Neuron (in vitro differentiated cells): Measurements from ENCODE around the gene PGAP6.
"Not testable (repeated sequence)": the region's sequence is repeated elsewhere in the genome, so short reads cannot be mapped to it uniquely, and the experiment has no call there.

Source experiments
- H2AFZ ChIP-seq: one replicate; pipeline ENCODE4 v1.6.1; 2013; ENCODE audit warnings: low read depth, mild to moderate bottlenecking, inconsistent platforms, low read length, moderate library complexity
- H3K27me3 ChIP-seq: one replicate; pipeline ENCODE4 v1.6.1; 2013; ENCODE audit warnings: low read length; ENCODE audit not compliant: insufficient read depth
- H3K36me3 ChIP-seq: one replicate; pipeline ENCODE4 v1.6.1; 2013; ENCODE audit warnings: low read length; ENCODE audit not compliant: insufficient read depth
- H3K4me1 ChIP-seq: one replicate; pipeline ENCODE4 v1.6.1; 2013; ENCODE audit warnings: low read length; ENCODE audit not compliant: insufficient read depth
- H3K4me3 ChIP-seq: 2 replicates; pipeline ENCODE4 v1.5.1; 2013; ENCODE audit warnings: mild to moderate bottlenecking, low read length, moderate library complexity
- H3K9me3 ChIP-seq: one replicate; pipeline ENCODE4 v1.6.1; 2013; ENCODE audit warnings: low read length

PGAP6 gene

DNA sequence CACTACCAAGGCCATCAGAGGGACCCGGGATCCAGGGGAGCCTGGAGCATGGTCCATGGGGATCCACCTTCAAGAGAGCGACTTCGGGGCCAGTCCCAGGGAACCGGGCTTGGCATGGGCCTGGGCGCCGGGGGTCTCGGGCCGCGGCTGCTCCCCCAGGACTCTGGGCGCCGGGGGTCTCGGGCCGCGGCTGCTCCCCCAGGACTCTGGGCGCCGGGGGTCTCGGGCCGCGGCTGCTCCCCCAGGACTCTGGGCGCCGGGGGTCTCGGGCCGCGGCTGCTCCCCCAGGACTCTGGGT lies 19.1 kb downstream of the PGAP6 start:
- not testable (repeated sequence) for H2AFZ ChIP-seq, H3K9me3 ChIP-seq, H3K4me3 ChIP-seq, H3K4me1 ChIP-seq, H3K27me3 ChIP-seq
- H3K36me3 ChIP-seq, result peaks cover 12% of the 10 kb centered on the region

DNA sequence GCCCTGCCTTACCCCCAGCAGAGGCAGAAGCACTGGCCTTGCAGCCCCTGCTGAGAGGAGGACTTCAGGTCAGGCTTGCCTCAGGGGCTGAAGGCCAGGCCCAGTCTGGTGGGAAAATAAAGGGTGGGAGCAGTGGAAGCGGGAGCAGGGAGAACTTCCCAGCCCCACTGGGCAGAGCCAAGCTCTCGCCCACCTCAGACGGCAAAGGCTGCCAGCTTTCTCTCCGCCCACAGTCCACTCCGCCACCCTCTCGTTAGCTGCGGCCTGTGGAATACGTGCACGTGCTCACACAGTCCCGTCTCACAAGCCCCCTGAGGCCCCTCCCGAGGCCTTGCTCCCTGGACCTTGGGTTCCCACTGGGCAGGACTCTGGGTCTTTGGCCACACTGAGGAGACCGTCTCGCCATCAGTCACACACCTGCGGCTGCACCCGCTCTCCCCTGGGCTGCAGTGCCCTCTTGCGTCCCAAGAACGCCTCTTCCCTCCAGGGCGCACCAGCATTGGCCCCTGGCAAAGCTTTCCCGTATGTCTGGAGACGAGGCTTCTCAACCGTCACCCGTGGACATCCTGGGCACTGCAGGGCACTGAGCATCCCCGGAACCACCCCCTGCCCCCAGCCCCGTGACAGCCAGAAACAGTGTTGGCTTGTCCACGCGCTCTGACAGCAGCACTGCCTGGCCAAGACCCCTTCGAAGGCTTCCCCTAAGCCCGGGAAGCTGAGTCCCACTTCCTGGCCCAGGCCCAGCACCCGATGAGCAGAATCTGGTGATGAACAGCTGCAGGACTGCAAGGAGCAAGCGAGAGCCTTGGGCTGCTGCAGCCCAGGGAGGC lies 19.7 kb downstream of the PGAP6 start:
- H3K4me3 ChIP-seq, result no peak overlapping the region
- peaks cover 6% of the 10 kb centered on the region for H3K4me1 ChIP-seq
- no peaks in the 10 kb centered on the region for H3K9me3 ChIP-seq
- no peaks in the 10 kb centered on the region for H3K27me3 ChIP-seq
- H3K36me3 ChIP-seq, result peaks cover 7% of the 10 kb centered on the region
- H2AFZ ChIP-seq, result no peak overlapping the region

DNA sequence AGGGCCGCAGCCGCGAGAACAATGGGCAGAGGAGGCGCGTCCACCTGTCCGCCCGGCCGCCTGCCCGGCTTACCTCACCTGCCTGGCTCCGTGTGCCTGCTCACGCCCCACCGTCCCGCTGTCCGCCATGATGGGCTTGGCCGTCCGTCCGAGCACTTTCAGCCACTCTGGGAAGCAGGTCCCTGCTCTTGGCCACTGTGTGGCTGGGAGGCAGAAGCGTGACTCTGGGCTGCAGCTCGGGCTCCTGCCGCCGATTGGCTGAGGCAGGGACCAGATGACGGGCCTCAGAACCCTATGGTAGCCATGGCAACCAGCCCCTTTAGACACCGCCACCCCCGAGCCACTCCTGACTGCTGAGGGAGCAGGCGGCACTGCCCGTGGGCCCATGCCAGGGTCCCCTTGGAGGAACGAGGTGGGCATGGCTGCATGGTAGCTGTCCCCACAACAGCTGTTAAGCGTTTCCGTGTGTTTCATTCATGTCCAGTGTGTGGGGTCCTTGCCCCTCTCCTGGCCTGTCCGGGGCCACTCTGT lies 20.4 kb downstream of the PGAP6 start:
- Histone ChIP-seq H3K4me3 (no peak overlapping the region), H2AFZ (no peak overlapping the region), H3K4me1 (peaks cover 6% of the 10 kb centered on the region), H3K27me3 (no peaks in the 10 kb centered on the region), H3K9me3 (no peaks in the 10 kb centered on the region), H3K36me3 (no peaks in the 10 kb centered on the region)

DNA sequence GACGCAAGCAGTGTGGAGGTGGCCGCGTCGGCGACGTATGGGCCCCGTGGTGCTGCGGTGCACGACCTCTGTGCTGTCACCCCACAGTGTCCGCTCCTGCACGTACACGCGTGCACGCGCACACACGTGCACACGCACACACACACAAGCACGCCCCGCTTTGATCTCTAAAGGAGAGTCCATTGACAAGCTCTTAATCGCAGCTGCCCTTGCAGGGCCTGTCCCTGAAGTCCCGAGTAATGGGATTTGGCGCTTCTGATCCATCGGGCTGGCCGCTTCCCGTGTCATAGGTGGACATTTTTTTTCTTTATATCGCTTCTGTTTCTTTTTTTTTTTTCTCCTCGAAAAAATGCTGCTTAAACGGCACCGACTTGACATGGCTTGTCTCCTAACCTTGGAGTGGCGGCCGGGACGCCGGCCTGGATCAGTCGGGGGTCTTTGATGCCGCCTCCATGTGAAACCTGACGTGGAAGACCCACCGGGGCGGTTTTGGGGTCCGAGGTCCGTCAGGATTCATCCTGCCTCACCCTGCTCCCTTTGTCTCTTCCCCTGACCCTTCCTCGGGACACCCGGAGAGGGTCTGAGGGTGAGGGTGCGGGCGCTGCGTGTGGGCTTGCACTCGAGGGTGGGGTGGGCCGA lies 21.0 kb downstream of the PGAP6 start:
- Histone ChIP-seq H2AFZ (no peak overlapping the region), H3K36me3 (no peaks in the 10 kb centered on the region), H3K27me3 (no peaks in the 10 kb centered on the region), H3K4me3 (no peak overlapping the region), H3K9me3 (no peaks in the 10 kb centered on the region), H3K4me1 (peaks cover 6% of the 10 kb centered on the region)

DNA sequence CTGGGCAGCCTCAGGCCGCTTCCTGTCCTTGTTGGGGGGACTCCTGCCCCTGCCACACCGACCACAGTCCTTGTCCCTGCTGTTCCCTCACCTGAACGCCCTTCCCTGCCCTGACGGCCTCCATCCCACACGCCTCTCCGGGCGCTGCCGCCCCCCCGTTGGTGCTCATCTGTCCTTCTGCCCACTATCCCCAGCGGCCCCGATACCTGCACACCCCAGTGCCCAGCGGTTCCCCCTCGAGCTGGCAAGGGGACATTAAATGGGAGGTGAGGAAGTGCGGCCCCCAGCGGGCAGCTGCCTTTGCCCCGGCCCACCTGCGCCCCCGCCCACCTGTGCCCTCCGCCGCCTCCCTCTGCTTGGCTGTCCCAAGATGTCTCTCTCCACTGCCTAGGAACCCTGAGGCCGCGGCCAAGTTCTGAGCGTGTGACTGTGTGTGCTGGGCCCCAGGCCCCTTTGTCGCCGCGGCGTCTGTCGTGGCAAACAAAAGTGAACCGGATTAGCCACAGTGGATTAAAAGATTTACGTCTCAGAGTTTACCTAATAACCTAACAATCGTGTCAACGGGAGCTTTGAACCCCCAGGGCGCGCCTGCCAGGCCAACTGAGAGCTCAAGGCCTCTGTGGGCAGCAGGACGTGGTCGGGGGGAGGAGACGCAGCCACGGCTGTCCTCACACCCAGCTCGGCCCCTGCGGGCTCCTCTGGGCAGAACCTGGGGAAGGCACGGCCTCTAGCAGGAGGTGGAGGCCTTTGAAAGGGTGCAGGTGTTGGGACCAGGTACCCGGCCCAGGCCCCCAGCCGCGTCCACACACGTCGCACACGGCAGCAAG lies 21.7 kb downstream of the PGAP6 start:
- H3K27me3 ChIP-seq, result no peaks in the 10 kb centered on the region
- no peaks in the 10 kb centered on the region for H3K36me3 ChIP-seq
- H3K4me3 ChIP-seq, result no peak overlapping the region
- H3K9me3 ChIP-seq, result no peaks in the 10 kb centered on the region
- H2AFZ ChIP-seq, result no peak overlapping the region
- peaks cover 6% of the 10 kb centered on the region for H3K4me1 ChIP-seq

DNA sequence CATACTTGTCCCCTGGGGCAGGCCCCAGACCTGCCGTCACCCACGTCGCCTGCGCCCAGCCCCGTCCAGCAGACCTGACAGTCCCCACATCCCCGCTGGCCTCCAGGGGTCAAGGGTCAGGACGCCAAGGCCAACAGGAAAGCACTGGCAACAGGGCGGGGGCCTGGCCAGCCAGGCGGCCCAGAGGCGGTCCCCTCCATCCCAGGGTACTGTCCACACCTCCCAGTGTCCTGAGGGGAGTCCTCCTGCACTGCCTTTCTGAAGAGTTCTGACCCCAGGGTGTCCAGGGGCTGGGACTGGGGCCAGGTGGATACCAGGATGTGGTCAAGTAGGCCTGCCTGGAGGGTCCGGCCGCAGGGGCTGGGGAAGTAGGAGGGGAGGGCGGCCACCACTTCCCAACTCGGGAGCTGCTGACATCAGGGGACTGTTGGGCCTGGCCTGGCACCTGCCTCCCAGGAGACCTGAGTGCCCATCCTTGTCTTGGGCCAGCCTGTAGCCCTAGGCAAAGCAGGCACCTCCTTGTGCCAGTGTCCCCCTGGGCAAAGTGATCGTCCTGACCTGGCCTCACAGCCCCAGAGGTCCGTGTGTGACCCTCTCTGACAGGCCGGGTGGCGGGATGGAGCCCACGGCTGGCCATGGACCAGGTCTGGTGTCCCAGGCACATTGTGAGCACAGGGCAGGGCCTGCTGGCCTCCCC lies 22.6 kb downstream of the PGAP6 start:
- H3K9me3 ChIP-seq, result no peaks in the 10 kb centered on the region
- no peaks in the 10 kb centered on the region for H3K27me3 ChIP-seq
- H3K4me1 ChIP-seq, result peaks cover 6% of the 10 kb centered on the region
- H3K36me3 ChIP-seq, result no peaks in the 10 kb centered on the region
- no peak overlapping the region for H3K4me3 ChIP-seq
- no peak overlapping the region for H2AFZ ChIP-seq

DNA sequence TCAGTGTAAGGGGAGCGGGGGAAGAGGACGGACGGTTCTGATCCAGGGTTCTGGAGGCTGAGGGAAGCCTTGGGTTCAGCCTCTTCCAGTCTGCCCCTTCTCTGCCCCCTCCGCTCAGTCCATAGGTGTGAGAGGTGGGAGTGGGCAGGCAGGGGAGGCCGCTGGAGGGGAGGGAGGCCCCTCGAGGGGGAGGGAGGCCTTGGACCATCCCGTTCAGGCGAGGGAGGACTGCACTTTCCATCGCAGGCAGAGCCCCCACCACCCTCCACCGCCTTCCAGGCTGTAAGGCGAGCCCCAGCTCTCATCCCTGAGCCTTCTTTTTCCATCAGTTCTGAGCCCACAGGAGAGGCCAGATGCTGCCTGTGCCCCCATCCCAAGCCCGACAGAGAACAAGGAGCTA lies 25.0 kb downstream of the PGAP6 start:
- no peaks in the 10 kb centered on the region for H3K9me3 ChIP-seq
- H3K4me1 ChIP-seq, result no peaks in the 10 kb centered on the region
- no peak overlapping the region for H2AFZ ChIP-seq
- H3K27me3 ChIP-seq, result no peaks in the 10 kb centered on the region
- H3K4me3 ChIP-seq, result no peak overlapping the region
- H3K36me3 ChIP-seq, result no peaks in the 10 kb centered on the region

DNA sequence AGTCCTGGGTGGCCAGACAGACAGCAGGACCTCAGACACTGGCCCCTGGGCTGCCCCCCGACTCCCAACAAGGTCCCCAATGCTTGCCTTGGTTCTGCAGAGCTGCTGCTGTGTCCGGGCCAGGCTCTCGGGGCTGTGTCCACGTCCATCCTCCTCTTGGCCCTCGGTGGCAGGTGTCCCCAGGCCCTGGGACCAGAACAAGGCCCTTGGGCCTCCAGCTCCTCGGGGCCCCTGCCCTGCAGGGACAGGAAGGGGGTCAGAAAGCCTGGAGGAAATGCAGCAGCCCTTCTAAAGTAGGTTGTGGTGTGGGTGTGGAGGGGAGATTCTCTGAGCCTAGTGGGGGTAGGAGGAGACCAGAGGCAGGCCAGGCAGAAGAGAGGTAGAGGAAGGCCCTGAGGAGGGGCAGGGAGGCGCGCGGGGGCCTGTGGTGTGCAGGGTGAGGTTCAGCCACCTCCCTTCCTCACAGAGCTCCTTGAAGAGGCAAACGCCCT lies 26.8 kb downstream of the PGAP6 start:
- Histone ChIP-seq H3K9me3 (no peaks in the 10 kb centered on the region), H2AFZ (no peak overlapping the region), H3K4me1 (peaks cover 4% of the 10 kb centered on the region), H3K4me3 (no peak overlapping the region), H3K27me3 (no peaks in the 10 kb centered on the region), H3K36me3 (peaks cover 6% of the 10 kb centered on the region)

DNA sequence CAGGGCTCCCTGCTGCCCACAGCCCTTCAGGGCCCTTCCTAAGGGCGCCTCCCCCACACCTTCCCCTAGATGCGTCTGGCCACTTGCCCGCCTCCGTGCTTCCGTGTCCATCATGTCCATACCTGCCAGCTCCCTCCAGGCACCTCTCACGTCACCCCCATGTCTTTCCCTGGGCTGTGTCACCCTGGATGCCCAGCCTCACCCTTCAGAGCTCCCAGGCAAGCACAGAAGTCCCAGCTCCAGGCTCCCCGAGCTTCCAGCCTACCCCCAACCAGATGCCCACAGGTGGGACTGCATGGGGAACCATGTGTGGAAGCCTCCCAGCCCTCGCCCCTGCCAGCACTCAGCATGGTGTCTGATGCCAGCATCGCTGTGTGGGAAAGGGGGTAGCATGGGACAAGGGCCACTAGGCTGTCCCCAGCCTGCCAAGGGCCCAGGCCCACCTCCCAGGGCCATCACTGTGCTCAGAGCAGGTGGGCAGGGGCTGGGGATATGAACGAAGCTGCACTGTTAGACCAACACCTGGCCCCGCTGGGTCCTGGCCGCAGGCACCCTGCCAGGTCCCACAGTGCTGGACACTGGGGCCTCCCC lies 27.4 kb downstream of the PGAP6 start:
- Histone ChIP-seq H2AFZ (no peak overlapping the region), H3K4me1 (peaks cover 4% of the 10 kb centered on the region), H3K4me3 (no peak overlapping the region), H3K9me3 (no peaks in the 10 kb centered on the region), H3K27me3 (no peaks in the 10 kb centered on the region), H3K36me3 (peaks cover 7% of the 10 kb centered on the region)

DNA sequence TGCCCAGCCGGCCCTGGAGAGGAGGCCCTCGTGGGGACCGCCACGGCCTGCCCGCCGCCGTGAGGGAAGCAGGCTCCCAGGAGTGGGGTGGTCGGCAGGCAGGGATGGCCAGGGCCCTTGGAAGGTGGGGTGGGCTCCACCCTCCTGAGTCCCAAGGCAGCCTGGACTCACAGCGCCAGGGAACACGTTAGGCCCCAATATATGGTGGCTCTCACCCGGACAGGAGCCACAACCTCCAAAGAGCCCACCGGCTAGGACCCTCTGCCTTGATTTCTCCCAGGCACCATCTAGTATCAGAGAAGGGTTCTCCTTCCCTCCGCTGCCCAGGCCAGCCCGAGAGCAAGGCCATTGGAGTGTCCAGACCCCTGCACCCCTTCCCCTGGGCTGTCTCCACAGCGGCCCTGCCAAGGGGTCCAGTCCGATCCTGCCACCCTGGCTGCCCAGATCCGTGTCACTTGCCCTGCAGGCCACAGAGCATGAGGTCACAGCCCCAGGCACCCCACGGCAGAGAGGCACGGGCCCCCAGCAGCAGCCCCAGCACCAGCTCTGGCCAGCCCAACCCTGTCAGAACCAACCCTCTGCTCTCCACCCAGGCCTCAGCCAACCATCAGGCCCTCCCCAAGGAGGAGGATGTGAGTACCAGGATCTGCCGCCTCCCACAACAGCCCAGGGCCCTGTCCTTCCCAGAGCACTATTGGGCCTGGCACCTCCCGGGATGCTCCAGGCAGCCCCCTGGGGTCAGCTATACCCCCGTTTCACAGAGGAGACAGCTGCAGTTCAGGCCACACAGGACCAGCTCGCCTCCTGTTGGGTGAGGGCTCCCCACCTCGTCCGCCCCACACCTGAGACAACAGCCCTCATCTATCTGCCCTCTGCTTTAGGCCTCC lies 28.1 kb downstream of the PGAP6 start:
- H3K27me3 ChIP-seq, result no peaks in the 10 kb centered on the region
- H2AFZ ChIP-seq, result peak overlapping the region; percentile 40
- H3K9me3 ChIP-seq, result no peaks in the 10 kb centered on the region
- H3K36me3 ChIP-seq, result peaks cover 7% of the 10 kb centered on the region
- H3K4me3 ChIP-seq, result peak overlapping the region; percentile 43
- H3K4me1 ChIP-seq, result peaks cover 4% of the 10 kb centered on the region

DNA sequence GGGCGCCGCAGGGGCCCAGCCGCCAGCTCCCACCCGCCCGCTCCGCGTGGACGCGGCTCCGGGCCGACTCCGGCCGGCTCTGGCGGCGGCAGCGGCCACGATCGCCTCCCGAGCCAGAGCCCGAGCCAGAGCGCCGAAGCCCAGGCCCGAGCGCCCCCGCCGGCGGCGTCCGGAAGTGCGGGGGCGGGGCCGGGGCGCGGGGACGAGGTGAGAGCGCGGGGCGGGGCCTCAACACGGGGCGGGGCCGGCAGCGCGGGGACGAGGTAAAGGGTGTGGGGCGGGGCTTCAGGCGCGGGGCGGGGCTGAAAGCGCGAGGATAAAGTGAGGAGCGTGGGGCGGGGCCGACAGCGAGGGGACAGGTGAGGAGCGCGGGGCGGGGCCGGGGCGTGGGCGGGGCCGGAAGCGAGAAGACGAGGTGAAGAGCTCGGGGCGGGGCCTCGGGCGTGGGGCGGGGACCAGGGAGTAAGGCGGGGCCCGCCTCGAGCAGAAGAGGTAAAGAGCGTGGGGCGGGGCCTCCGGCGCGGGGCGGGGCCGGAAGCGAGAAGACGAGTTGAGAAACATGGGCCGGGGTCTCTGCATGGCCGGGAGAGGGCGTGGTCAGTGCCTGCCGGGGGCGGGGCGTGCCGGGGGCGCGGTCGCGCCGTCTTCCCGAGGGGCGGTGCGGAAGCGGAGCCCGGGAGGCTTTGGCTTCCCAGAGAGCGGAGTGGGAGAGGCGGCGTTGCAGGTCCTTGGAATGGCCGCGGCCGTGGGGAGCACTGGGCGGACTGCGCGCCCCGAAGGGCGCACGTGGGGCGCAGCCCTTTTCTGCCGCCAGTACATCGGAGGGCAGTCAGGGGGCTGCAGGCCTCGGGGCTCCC lies 29.0 kb downstream of the PGAP6 start, which contains the start of gene AXIN1:
Gene AXIN1, minus strand, starts transcription at position 177 of the 857 bp plus-strand sequence. CDS start 5,698 bp downstream, outside the sequence.
- H3K36me3 ChIP-seq, result peaks cover 7% of the 10 kb centered on the region
- no peaks in the 10 kb centered on the region for H3K27me3 ChIP-seq
- no peaks in the 10 kb centered on the region for H3K9me3 ChIP-seq
- peak within 1 kb of the TSS; percentile 90 for H3K4me3 ChIP-seq
- peaks cover 4% of the 10 kb centered on the region for H3K4me1 ChIP-seq
- peak within 1 kb of the TSS; percentile 40 for H2AFZ ChIP-seq
